NCI-H1417 treated with DMSO at 0.1 percent for 48 hours (cell line): ENCODE measurements around the gene PBX2.
"Not testable (repeated sequence)": the region's sequence is repeated elsewhere in the genome, so short reads cannot be mapped to it uniquely, and the experiment has no call there.

Experiments
- DNase-seq: peaks from one replicate; lab custom pipeline; 2025; lab: John Stamatoyannopoulos, UW

The PBX2 gene, protein sequence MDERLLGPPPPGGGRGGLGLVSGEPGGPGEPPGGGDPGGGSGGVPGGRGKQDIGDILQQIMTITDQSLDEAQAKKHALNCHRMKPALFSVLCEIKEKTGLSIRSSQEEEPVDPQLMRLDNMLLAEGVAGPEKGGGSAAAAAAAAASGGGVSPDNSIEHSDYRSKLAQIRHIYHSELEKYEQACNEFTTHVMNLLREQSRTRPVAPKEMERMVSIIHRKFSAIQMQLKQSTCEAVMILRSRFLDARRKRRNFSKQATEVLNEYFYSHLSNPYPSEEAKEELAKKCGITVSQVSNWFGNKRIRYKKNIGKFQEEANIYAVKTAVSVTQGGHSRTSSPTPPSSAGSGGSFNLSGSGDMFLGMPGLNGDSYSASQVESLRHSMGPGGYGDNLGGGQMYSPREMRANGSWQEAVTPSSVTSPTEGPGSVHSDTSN

GRCh38 chr6:32190054-32190851 lies at the start of gene PBX2:
Gene PBX2 (minus strand): TSS chr6:32190202. CDS start chr6:32189915, 287 bp downstream.
- peak; percentile 53 for DNase-seq

- DNase-seq: no peak
Observed at GRCh38 chr6:32239462-32239861, 49.5 kb upstream of the PBX2 start.

DNA sequence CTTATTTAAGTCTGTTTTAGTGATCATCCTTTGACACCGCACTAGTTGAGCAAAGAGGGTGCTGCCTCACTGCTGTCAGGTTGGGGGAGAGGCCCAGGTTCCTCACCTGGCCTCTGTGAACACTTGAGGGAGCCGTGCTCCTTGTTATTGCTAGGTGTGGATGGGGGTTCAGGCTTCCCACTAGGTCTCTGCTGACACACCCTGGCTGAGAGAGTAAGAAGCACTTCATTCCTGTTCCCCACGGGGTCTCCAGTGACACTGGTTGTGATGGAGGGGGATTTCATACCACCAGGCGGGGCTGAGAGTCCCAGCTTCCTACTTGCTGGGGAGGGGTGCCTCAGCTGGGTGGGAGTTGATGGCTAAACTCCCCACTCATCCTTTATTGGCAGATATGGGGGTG lies 44.9 kb upstream of the PBX2 start:
- no peak for DNase-seq

GRCh38 chr6:32226434-32226833 lies 36.4 kb upstream of the PBX2 start:
- no peak for DNase-seq

DNA sequence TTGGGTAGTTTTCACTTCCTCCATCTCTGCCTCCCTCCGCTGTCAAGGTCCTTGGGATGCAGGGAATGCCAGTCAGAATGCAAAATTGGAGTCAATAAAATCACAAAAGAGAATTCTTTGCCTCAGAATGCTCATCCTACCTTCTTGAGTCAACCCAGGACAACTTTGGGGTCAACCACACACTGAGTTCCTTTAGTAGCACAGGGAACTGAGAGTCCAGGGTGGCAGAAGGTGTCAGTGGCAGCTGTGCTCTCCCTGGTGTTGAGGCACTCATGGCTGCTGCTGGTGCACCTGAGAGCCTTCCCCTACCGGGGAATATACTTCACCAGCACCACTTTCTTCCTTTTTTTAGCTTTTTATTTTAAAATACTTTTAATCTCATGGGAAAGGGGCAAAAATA lies 34.7 kb upstream of the PBX2 start:
- no peak for DNase-seq

- no peak for DNase-seq
Observed at GRCh38 chr6:32223258-32224235, 33.5 kb upstream of the PBX2 start, which contains the start of gene NOTCH4. Gene NOTCH4 (minus strand): TSS chr6:32224067. CDS start chr6:32223928, 139 bp downstream.

GRCh38 chr6:32222333-32223230 lies 32.6 kb upstream of the PBX2 start:
- DNase-seq: no peak

GRCh38 chr6:32220021-32220420 lies 30.0 kb upstream of the PBX2 start:
- no peak for DNase-seq

DNA sequence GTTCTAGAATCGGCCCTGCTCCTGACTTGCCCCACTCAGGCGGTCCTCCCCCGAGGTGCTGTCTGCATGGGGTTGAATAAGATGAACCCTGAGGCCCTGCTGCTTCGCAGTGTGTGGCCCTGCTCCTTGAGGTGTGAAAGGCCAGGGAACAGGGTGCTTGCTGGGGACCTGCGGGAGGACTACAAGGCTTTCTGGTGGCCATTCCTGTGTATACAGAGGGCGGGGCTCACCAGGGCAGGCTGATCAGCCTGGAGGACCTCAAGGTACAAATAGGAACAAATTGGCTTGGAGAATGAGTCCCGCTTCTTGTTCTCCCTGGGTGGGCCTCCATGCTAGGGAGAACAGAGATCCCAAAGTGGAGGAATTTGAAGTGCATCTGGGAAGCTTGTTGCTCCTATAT lies 28.2 kb upstream of the PBX2 start:
- DNase-seq: no peak

- DNase-seq: no peak
Observed at GRCh38 chr6:32216998-32217397, 27.0 kb upstream of the PBX2 start.

- no peak for DNase-seq
Observed at GRCh38 chr6:32216285-32216684, 26.3 kb upstream of the PBX2 start.

DNA sequence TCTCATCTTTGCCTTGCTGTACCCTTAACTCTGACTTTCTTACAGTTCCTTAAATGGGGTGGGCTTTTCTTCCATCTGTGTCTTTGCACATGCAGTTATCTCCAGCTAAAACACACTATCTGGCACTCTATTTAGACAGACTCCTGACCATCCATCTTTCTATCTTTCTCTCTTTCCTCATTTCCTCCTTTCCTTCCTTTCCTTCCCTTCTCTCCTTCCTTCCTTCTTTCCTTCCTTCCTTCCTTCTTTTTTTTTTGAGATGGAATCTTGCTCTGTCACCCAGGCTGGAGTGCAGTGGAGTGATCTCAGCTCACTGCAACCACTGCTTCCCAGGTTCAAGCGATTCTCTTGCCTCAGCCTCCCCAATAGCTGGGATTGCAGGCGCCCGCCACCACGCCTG lies 25.6 kb upstream of the PBX2 start:
- no peak for DNase-seq

- no peak for DNase-seq
Observed at GRCh38 chr6:32214126-32214525, 24.1 kb upstream of the PBX2 start.

DNA sequence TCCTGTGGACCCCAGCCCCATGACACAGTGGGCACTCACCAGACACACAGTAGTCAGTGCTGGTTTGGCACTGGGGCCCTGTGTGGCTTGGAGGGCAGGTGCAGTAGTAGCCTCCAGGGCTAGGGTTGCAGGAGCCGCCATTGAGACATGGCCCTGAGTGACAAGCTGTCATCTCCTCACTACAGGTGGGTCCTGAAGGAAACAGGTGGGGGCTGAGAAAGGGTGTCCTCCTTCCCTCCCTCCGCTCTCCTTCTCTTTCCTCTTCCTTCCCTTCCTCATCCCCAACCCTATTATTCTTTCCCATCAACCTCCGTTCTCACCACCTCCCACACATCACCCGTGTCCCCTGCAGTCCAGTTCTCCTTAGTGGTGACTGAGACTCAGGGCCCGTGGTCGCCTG lies 23.6 kb upstream of the PBX2 start:
- DNase-seq: no peak

GRCh38 chr6:32212076-32212760 lies 22.2 kb upstream of the PBX2 start:
- DNase-seq: no peak

DNA sequence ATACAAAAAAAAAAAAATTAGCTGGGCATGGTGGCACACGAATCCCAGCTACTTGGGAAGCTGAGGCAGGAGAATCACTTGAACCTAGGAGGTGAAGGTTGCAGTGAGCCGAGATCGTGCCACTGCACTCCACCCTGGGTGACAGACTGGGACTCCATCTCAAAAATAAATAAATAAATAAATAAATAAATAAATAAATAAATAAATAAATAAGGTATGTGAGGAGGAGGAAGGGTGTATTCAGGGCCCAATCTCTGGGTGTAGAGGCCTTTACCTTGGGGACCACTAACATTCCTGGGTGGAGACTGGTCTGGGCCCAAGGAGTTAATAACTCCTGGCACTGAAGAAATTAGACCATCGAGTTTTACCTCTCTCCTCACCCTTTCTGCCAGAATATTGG lies 21.4 kb upstream of the PBX2 start:
- DNase-seq: not testable (repeated sequence)

GRCh38 chr6:32210191-32210601 lies 20.2 kb upstream of the PBX2 start:
- no peak for DNase-seq

- no peak for DNase-seq
Observed at GRCh38 chr6:32208996-32209395, 19.0 kb upstream of the PBX2 start.

- DNase-seq: no peak
Observed at GRCh38 chr6:32204268-32204715, 14.3 kb upstream of the PBX2 start.
